K562 (cell line): ENCODE results near the gene NTRK2. TPM values are rescaled to one million over a fixed set of nuclear protein-coding genes. Genes with fewer than 3 reads are reported as not detected.

Experiments used
- ATAC-seq: fragments of 200-7000 bp; cut with Tn5 transposase; 3 replicates; pipeline ENCODE4 v1.9.1; 2020; ENCODE audit warnings: moderate library complexity
- BruUV-seq: library from RNA; stranded (reverse); fragments of 400-500 nt; replicated peaks from 2 replicates; lab custom pipeline; 2021; lab: Mats Ljungman, UMichigan
- CTCF ChIA-PET: fragments of 300-600 bp; formaldehyde crosslinking; extraction: SDS; loops from one replicate; lab custom pipeline; 2021; ENCODE audit warnings: low intra/inter-chr PET ratio; lab: Yijun Ruan, JAX
- POLR2A ChIA-PET: fragments of 300-600, 350-650 bp; sonication (Branson Sonifier 250); formaldehyde crosslinking; extraction: SDS; loops from one replicate; lab custom pipeline; 2021; ENCODE audit warnings: antibody characterized with exemption, inconsistent platforms; lab: Yijun Ruan, JAX
- DNase-seq, 4 experiments: peaks; one replicate each; pipeline versions ENCODE4 v3.0.0 to v3.0.0-alpha.2; 2011 to 2018; ENCODE audit warnings: low spot score in 3 of 4, mixed read lengths in 3 of 4; ENCODE audit errors: extremely low read depth in 1 of 4
- FAIRE-seq: peaks from 2 replicates; lab custom pipeline; 2011; peaks lifted over from hg19 to GRCh38; lab: Jason Lieb, UNC
- H2AFZ ChIP-seq: 2 replicates; pipeline ENCODE4 v1.6.0; 2011; ENCODE audit warnings: low read depth, low read length, control low read depth, inconsistent platforms
- H3K27ac ChIP-seq: fragments of 200-600 bp; 3 replicates; pipeline ENCODE4 v1.8.0; 2011; ENCODE audit warnings: low read depth, mild to moderate bottlenecking, control low read depth, inconsistent platforms, low read length, moderate library complexity, mixed read lengths; ENCODE audit errors: extremely low read depth
- H3K27me3 ChIP-seq, 2 experiments: fragments of 300-600 bp in 1 of 2; 2 replicates in 1 of 2; 3 replicates in 1 of 2; pipeline versions ENCODE4 v1.6.0 to v1.8.0; 2011; ENCODE audit warnings: inconsistent platforms in 2 of 2, low read length in 2 of 2, mild to moderate bottlenecking in 1 of 2, mixed read lengths in 1 of 2, moderate library complexity in 1 of 2; ENCODE audit not compliant: control insufficient read depth in 2 of 2, insufficient read depth in 2 of 2
- H3K36me3 ChIP-seq: fragments of 300-600 bp; 3 replicates; pipeline ENCODE4 v1.8.0; 2011; ENCODE audit warnings: mild to moderate bottlenecking, low read length, inconsistent platforms; ENCODE audit not compliant: control insufficient read depth, insufficient read depth
- H3K4me1 ChIP-seq, 2 experiments: fragments of 200-600 bp in 1 of 2; replicated peaks in 1 of 2; 2 replicates in 1 of 2; 3 replicates in 1 of 2; pipeline versions ENCODE4 v1.5.1 to v1.8.0; 2011; ENCODE audit warnings: inconsistent platforms in 2 of 2, low read length in 2 of 2, mild to moderate bottlenecking in 1 of 2, mixed read lengths in 1 of 2, moderate library complexity in 1 of 2; ENCODE audit not compliant: control insufficient read depth in 2 of 2, insufficient read depth in 2 of 2
- H3K4me2 ChIP-seq: 2 replicates; pipeline ENCODE4 v1.6.1; 2011; ENCODE audit warnings: low read length, control low read depth, inconsistent platforms, mixed read lengths; ENCODE audit not compliant: insufficient read depth
- H3K4me3 ChIP-seq: fragments of 200-600 bp; sonication (generic), shearing (Covaris generic); 2 replicates; pipeline ENCODE4 v1.5.1; 2016; ENCODE audit warnings: control low read depth, inconsistent platforms
- H3K79me2 ChIP-seq: fragments of 200-600 bp; 3 replicates; pipeline ENCODE4 v1.8.0; 2011; ENCODE audit warnings: low read length, inconsistent platforms; ENCODE audit not compliant: control insufficient read depth, insufficient read depth
- H3K9ac ChIP-seq, 2 experiments: 2 replicates each; pipeline versions ENCODE4 v1.6.0 to v1.6.1; 2011; ENCODE audit warnings: low read depth in 2 of 2, low read length in 2 of 2, control low read depth in 1 of 2, inconsistent platforms in 1 of 2, mild to moderate bottlenecking in 1 of 2, mixed read lengths in 1 of 2; ENCODE audit not compliant: insufficient read depth in 1 of 2
- H3K9me1 ChIP-seq: one replicate; pipeline ENCODE4 v1.6.0; 2011; ENCODE audit warnings: inconsistent platforms, mild to moderate bottlenecking, low read length, moderate library complexity; ENCODE audit not compliant: control insufficient read depth, insufficient read depth
- H3K9me3 ChIP-seq: replicated peaks from 2 replicates; pipeline ENCODE4 v1.5.1; 2011; ENCODE audit warnings: low read depth, low read length, inconsistent platforms; ENCODE audit not compliant: control insufficient read depth, insufficient read depth
- H4K20me1 ChIP-seq: replicated peaks from 2 replicates; pipeline ENCODE4 v1.6.1; 2011; ENCODE audit warnings: low read length, inconsistent platforms, mixed read lengths; ENCODE audit not compliant: control insufficient read depth, insufficient read depth
- HIVEP1 ChIP-seq: fragments of 250-450 bp; sonication (Bioruptor Pico); IDR thresholded peaks from 2 replicates; pipeline ENCODE4 v1.4.0; 2020; ENCODE audit warnings: mild to moderate bottlenecking
- HMGN3 ChIP-seq: IDR thresholded peaks from 2 replicates; pipeline ENCODE4 v1.6.1; 2011; ENCODE audit warnings: borderline replicate concordance, low read depth, mild to moderate bottlenecking, mixed read lengths, low read length; ENCODE audit not compliant: insufficient read length; ENCODE audit errors: extremely low read depth
- RCOR1 ChIP-seq, 2 experiments: IDR thresholded peaks; 2 replicates each; pipeline ENCODE4 v1.6.1; 2012; ENCODE audit warnings: low read depth in 2 of 2, low read length in 2 of 2, borderline replicate concordance in 1 of 2, improper control_type of control experiment in 1 of 2
- ZNF134 ChIP-seq: fragments of 250-450 bp; sonication (Bioruptor Pico); conservative IDR thresholded peaks from 2 replicates; pipeline ENCODE4 v1.4.0; 2020
- ZNF707 ChIP-seq: fragments of 250-450 bp; sonication (Bioruptor Pico); conservative IDR thresholded peaks from 2 replicates; pipeline ENCODE4 v1.8.0; 2022; ENCODE audit warnings: inconsistent platforms, mild to moderate bottlenecking, moderate library complexity
- WGBS: fragments of 100-300 bp; shearing (Covaris generic); methylation state at CpG from one replicate; pipeline ENCODE4 v1.1.6; 2016; ENCODE audit warnings: low coverage, mixed read lengths; ENCODE audit not compliant: insufficient coverage; ENCODE audit errors: missing lambda C conversion rate; 5-methylcytosine and 5-hydroxymethylcytosine counted together
- in situ Hi-C: fragments of 300-500 bp; cut with MboI; formaldehyde crosslinking; loops from 4 replicates; pipeline ENCODE4 v1.15.0; 2018; ENCODE audit warnings: inconsistent platforms, mixed read lengths
- intact Hi-C: fragments of 100-400 bp; cut with micrococcal nuclease; formaldehyde crosslinking; loops from 2 replicates; pipeline ENCODE4 v1.14.2; 2022
- polyA plus RNA-seq, 8 experiments: library from polyadenylated mRNA; depleted of rRNA in 4 of 8; stranded (reverse) in 5 of 8; unstranded in 3 of 8; fragments of >200 nt; fragmentation: Nextera tagmentation in 2 of 8; fragmentation: Illumina TruSeq in 1 of 8; extraction: Ambion mirVana in 2 of 8; extraction: Trizol in 1 of 8; gene quantifications; 2 replicates each; pipeline versions ENCODE4 v1.2.1 to v1.2.3, GENCODE V29; 2011 to 2014; ENCODE audit warnings: inconsistent platforms in 1 of 8, missing spikeins in 1 of 8
- total RNA-seq, 7 experiments: library from RNA; depleted of rRNA in 6 of 7; stranded (reverse); fragments of >200 nt in 6 of 7; fragmentation: Illumina TruSeq in 2 of 7; extraction: Trizol in 2 of 7; gene quantifications; 2 replicates each; pipeline versions ENCODE4 v1.2.1 to v1.2.3, GENCODE V29; 2011 to 2021; ENCODE audit warnings: low replicate concordance in 1 of 7
- TF ChIP-seq, protein P1 (sequence below): fragments of 200-800 bp; sonication (Bioruptor generic); IDR thresholded peaks from 2 replicates; pipeline ENCODE4 v1.6.1; 2016; ENCODE audit warnings: missing genetic modification characterization, missing compliant biosample characterization
- TF ChIP-seq, protein P2 (sequence below): fragments of 250-450 bp; sonication (Bioruptor Pico); IDR thresholded peaks from 2 replicates; pipeline ENCODE4 v1.8.0; 2021; ENCODE audit warnings: mild to moderate bottlenecking, moderate library complexity

NTRK2 gene
- total and polyA plus RNA-seq, 9 of the 15 experiments (the other 6 are each of a cell fraction or from before 2014, with no cell fraction given) = not detected

DNA sequence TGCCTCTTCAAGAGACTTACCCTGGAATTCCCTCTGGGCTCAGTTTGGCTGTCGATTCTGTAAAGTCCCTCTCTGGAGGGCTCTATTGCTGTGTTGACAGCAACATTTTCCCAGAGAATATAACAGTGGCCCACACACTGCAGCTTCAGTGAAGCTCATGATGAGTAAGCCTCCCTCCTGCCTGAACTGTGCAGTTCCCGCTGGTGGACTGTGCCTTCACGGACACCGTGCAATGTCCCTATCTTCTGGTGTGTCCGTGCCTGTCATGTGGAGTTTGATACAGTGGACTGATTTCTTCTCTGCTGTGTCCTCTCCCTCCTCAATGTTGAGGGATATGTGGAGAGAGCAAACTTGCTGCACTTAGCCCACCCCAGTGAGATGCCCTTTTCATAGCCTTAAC is 109.0 kb downstream of the NTRK2 start (continued):
- no peak for TF ChIP-seq HIVEP1 (CRISPR knock-in tag)
- TF ChIP-seq, protein P1, sequence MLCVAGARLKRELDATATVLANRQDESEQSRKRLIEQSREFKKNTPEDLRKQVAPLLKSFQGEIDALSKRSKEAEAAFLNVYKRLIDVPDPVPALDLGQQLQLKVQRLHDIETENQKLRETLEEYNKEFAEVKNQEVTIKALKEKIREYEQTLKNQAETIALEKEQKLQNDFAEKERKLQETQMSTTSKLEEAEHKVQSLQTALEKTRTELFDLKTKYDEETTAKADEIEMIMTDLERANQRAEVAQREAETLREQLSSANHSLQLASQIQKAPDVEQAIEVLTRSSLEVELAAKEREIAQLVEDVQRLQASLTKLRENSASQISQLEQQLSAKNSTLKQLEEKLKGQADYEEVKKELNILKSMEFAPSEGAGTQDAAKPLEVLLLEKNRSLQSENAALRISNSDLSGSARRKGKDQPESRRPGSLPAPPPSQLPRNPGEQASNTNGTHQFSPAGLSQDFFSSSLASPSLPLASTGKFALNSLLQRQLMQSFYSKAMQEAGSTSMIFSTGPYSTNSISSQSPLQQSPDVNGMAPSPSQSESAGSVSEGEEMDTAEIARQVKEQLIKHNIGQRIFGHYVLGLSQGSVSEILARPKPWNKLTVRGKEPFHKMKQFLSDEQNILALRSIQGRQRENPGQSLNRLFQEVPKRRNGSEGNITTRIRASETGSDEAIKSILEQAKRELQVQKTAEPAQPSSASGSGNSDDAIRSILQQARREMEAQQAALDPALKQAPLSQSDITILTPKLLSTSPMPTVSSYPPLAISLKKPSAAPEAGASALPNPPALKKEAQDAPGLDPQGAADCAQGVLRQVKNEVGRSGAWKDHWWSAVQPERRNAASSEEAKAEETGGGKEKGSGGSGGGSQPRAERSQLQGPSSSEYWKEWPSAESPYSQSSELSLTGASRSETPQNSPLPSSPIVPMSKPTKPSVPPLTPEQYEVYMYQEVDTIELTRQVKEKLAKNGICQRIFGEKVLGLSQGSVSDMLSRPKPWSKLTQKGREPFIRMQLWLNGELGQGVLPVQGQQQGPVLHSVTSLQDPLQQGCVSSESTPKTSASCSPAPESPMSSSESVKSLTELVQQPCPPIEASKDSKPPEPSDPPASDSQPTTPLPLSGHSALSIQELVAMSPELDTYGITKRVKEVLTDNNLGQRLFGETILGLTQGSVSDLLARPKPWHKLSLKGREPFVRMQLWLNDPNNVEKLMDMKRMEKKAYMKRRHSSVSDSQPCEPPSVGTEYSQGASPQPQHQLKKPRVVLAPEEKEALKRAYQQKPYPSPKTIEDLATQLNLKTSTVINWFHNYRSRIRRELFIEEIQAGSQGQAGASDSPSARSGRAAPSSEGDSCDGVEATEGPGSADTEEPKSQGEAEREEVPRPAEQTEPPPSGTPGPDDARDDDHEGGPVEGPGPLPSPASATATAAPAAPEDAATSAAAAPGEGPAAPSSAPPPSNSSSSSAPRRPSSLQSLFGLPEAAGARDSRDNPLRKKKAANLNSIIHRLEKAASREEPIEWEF (CRISPR knock-in tag) = no peak
- no peak for TF ChIP-seq RCOR1 (IDR thresholded peaks at IDR 0.05; ENCODE audit: borderline replicate concordance in 1 of 2, low read depth in 2 of 2, low read length in 2 of 2)
- no peak for TF ChIP-seq HMGN3
- no peak for TF ChIP-seq ZNF707 (CRISPR knock-in tag)

DNA sequence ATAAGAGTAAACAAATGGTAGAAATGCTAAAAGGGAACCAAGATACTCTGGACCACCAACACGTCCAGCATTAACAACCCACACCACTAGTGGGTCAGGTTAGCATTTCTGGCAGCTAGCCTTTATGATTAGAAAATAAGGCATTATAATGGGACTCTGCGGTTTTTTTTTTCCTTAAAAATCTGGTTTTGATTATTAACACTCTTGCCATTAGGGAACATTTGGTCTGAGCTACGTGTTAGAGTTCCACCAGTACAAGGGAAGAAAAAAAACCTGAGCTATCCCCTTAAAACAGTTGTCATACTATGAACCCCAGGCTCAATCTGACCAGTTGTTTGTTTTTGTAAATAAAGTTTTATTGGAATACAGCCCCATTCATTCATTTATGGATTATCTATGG is 110.4 kb downstream of the NTRK2 start:
- ATAC-seq (no peak), FAIRE-seq (no peak), DNase-seq (no peak)
- ChIA-PET POLR2A (no interaction called here), CTCF (no interaction called here)
- H3K9me1 ChIP-seq = no peaks in the 10 kb centered on the region
- no peak overlapping the region for H3K4me2 ChIP-seq
- H3K79me2 ChIP-seq = no peaks in the 10 kb centered on the region
- no peaks in the 10 kb centered on the region for H3K27me3 ChIP-seq
- H3K27ac ChIP-seq = no peak overlapping the region
- no TSS peak for BruUV-seq
- H3K9me3 ChIP-seq = no peaks in the 10 kb centered on the region
- no peak overlapping the region for H3K4me3 ChIP-seq
- WGBS = 0% methylated on average over 2 of the region's 3 CpGs
- no peak overlapping the region for H3K9ac ChIP-seq
- no peaks in the 10 kb centered on the region for H3K4me1 ChIP-seq
- H2AFZ ChIP-seq = no peak overlapping the region
- intact Hi-C loops = loop anchor here (10.0 kb wide), 1 partner anchor 375 kb away; no protein-coding TSS in a partner anchor
- H4K20me1 ChIP-seq = no peaks in the 10 kb centered on the region
- in situ Hi-C loops = no loop called here
- H3K36me3 ChIP-seq = no peaks in the 10 kb centered on the region
- TF ChIP-seq ZNF134 (CRISPR knock-in tag) = no peak
- TF ChIP-seq, protein P2, sequence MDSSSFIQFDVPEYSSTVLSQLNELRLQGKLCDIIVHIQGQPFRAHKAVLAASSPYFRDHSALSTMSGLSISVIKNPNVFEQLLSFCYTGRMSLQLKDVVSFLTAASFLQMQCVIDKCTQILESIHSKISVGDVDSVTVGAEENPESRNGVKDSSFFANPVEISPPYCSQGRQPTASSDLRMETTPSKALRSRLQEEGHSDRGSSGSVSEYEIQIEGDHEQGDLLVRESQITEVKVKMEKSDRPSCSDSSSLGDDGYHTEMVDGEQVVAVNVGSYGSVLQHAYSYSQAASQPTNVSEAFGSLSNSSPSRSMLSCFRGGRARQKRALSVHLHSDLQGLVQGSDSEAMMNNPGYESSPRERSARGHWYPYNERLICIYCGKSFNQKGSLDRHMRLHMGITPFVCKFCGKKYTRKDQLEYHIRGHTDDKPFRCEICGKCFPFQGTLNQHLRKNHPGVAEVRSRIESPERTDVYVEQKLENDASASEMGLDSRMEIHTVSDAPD = no peak
